Activated CD8-positive, alpha-beta memory T cell treated with anti-CD3 and anti-CD28 coated beads for 1 hour (primary cell): Measurements from ENCODE around the gene GPR61.

Source experiments
- DNase-seq, 2 donors: peaks; one replicate each; pipeline ENCODE4 v3.0.0-alpha.2; 2020; ENCODE audit warnings: low read depth in 1 of 2; ENCODE audit errors: extremely low read depth in 1 of 2

GPR61 gene

GRCh38 chr1:109508001-109508872 lies 31.4 kb upstream of the GPR61 start:
- DNase-seq = no peak

GRCh38 chr1:109508873-109509175 lies 30.8 kb upstream of the GPR61 start:
- DNase-seq = no peak

GRCh38 chr1:109509176-109510134 lies 30.2 kb upstream of the GPR61 start, which contains the start of gene AMIGO1:
AMIGO1 (minus strand) TSS chr1:109509727; CDS start chr1:109508912, 815 bp downstream.
- peak in 1 of 2 donors; percentile 49 for DNase-seq

GRCh38 chr1:109513110-109513710 lies 26.5 kb upstream of the GPR61 start:
- DNase-seq = no peak

GRCh38 chr1:109514846-109515245 lies 24.8 kb upstream of the GPR61 start:
- no peak for DNase-seq

GRCh38 chr1:109516872-109517271 lies 22.8 kb upstream of the GPR61 start:
- DNase-seq = no peak

- DNase-seq = no peak
Observed at GRCh38 chr1:109517337-109517736, 22.3 kb upstream of the GPR61 start.

- no peak for DNase-seq
Observed at GRCh38 chr1:109521002-109521951, 18.4 kb upstream of the GPR61 start.

GRCh38 chr1:109522026-109522425 lies 17.6 kb upstream of the GPR61 start:
- DNase-seq = no peak

- DNase-seq = no peak
Observed at GRCh38 chr1:109523706-109524105, 16.0 kb upstream of the GPR61 start.

- no peak for DNase-seq
Observed at GRCh38 chr1:109527098-109527811, 12.4 kb upstream of the GPR61 start.

- DNase-seq = no peak
Observed at GRCh38 chr1:109527846-109528695, 11.6 kb upstream of the GPR61 start.

- DNase-seq = no peak
Observed at GRCh38 chr1:109528712-109529111, 11.0 kb upstream of the GPR61 start.

- DNase-seq = no peak
Observed at GRCh38 chr1:109529881-109530456, 9.7 kb upstream of the GPR61 start.

GRCh38 chr1:109530457-109531087 lies 9.1 kb upstream of the GPR61 start:
- no peak for DNase-seq

- DNase-seq = no peak
Observed at GRCh38 chr1:109531380-109531779, 8.3 kb upstream of the GPR61 start.

GRCh38 chr1:109531826-109532364 lies 7.8 kb upstream of the GPR61 start:
- DNase-seq = no peak
